ENCODE results near the gene DMRTB1. TPM values are rescaled to one million over a fixed set of nuclear protein-coding genes. Genes with fewer than 3 reads are reported as not detected.

The DMRTB1 gene
- total RNA-seq, 6 donors from 2014 or later: not detected

GRCh38 chr1:53450225-53450624 lies 9.0 kb upstream of the DMRTB1 start:
- WGBS, 2 donors: 13 to 25% methylated on average over 2 of the region's 2 CpGs
- Histone ChIP-seq H3K4me1 (no peaks in the 10 kb centered on the region), H3K27me3 (no peaks in the 10 kb centered on the region), H3K9me3 (no peaks in the 10 kb centered on the region), H3K27ac (no peak overlapping the region), H3K36me3 (no peaks in the 10 kb centered on the region), H3K4me3 (no peak overlapping the region)
- DNase-seq: no peak
- TF ChIP-seq EP300 (IDR thresholded peaks at IDR 0.05) (no peak), CTCF (IDR thresholded peaks at IDR 0.05) (peak in 1 of 6 experiments; percentile 12)
- no peak for ATAC-seq (ENCODE audit: low FRiP score in 2 of 2)

GRCh38 chr1:53454019-53454418 lies 5.2 kb upstream of the DMRTB1 start:
- no peaks in the 10 kb centered on the region for H3K9me3 ChIP-seq
- WGBS, 2 donors: 63 to 75% methylated on average over 3 of the region's 3 CpGs
- ATAC-seq (ENCODE audit: low FRiP score in 2 of 2): no peak
- no peaks in the 10 kb centered on the region for H3K4me1 ChIP-seq
- no peaks in the 10 kb centered on the region for H3K27me3 ChIP-seq
- TF ChIP-seq POLR2AphosphoS5 (IDR thresholded peaks at IDR 0.05): no peak
- TF ChIP-seq POLR2A (IDR thresholded peaks at IDR 0.05): no peak
- TF ChIP-seq EP300 (IDR thresholded peaks at IDR 0.05): no peak
- no peak for TF ChIP-seq CTCF (IDR thresholded peaks at IDR 0.05)
- H3K27ac ChIP-seq: no peak overlapping the region
- DNase-seq: no peak
- H3K36me3 ChIP-seq: no peaks in the 10 kb centered on the region
- H3K4me3 ChIP-seq: no peak overlapping the region

GRCh38 chr1:53455364-53455991 lies 3.7 kb upstream of the DMRTB1 start:
- Histone ChIP-seq H3K4me3 (no peak overlapping the region), H3K27ac (no peak overlapping the region), H3K4me1 (no peaks in the 10 kb centered on the region), H3K36me3 (no peaks in the 10 kb centered on the region), H3K27me3 (no peaks in the 10 kb centered on the region), H3K9me3 (no peaks in the 10 kb centered on the region)
- TF ChIP-seq POLR2AphosphoS5 (IDR thresholded peaks at IDR 0.05) (no peak), POLR2A (IDR thresholded peaks at IDR 0.05) (no peak), CTCF (IDR thresholded peaks at IDR 0.05) (no peak), EP300 (IDR thresholded peaks at IDR 0.05) (no peak)
- DNase-seq (no peak), ATAC-seq (ENCODE audit: low FRiP score in 2 of 2) (no peak)
- 69 to 83% methylated on average over 6 of the region's 6 CpGs for WGBS, 2 donors

- DNase-seq (no peak), ATAC-seq (ENCODE audit: low FRiP score in 2 of 2) (no peak)
- 70% methylated on average over 3 of the region's 3 CpGs for WGBS, 2 donors
- Histone ChIP-seq H3K27ac (no peak overlapping the region), H3K36me3 (no peaks in the 10 kb centered on the region), H3K27me3 (no peaks in the 10 kb centered on the region), H3K4me1 (no peaks in the 10 kb centered on the region), H3K9me3 (no peaks in the 10 kb centered on the region), H3K4me3 (no peak overlapping the region)
- TF ChIP-seq POLR2A (IDR thresholded peaks at IDR 0.05): no peak
Observed at GRCh38 chr1:53458634-53459033, 565 bp upstream of the DMRTB1 start.

- TF ChIP-seq CTCF (IDR thresholded peaks at IDR 0.05): no peak
- no peak for TF ChIP-seq POLR2AphosphoS5 (IDR thresholded peaks at IDR 0.05)
- no peak for TF ChIP-seq EP300 (IDR thresholded peaks at IDR 0.05)
- TF ChIP-seq POLR2A (IDR thresholded peaks at IDR 0.05): no peak
- H3K9me3 ChIP-seq: no peaks in the 10 kb centered on the region
- H3K36me3 ChIP-seq: no peaks in the 10 kb centered on the region
- no peak overlapping the region for H3K27ac ChIP-seq
- no peak overlapping the region for H3K4me3 ChIP-seq
- DNase-seq (no peak), ATAC-seq (ENCODE audit: low FRiP score in 2 of 2) (no peak)
- no peaks in the 10 kb centered on the region for H3K4me1 ChIP-seq
- H3K27me3 ChIP-seq: no peaks in the 10 kb centered on the region
- 92 to 94% methylated on average over 25 of the region's 25 CpGs for WGBS, 2 donors
Observed at GRCh38 chr1:53460211-53460634, 1.0 kb downstream of the DMRTB1 start.

Measured in upper lobe of left lung (tissue), 6 donors.